ENCODE data around the gene LDB3.

DNA sequence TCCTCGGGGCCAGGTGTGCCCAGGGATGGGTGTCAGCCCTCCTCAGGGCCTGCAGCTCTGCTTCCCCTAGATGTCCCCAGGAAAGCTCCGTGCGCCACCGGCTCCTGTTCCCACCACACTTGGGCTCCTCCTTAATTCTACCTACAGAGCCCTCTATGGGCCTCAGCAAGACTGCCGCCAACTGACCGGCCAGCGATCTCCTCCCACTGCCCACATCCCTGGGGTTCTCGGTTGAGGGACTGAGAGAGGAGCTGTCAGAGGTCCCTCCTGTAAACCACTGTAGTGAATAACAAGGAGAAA lies 5.3 kb upstream of the LDB3 start:
- TF ChIP-seq, protein P1, sequence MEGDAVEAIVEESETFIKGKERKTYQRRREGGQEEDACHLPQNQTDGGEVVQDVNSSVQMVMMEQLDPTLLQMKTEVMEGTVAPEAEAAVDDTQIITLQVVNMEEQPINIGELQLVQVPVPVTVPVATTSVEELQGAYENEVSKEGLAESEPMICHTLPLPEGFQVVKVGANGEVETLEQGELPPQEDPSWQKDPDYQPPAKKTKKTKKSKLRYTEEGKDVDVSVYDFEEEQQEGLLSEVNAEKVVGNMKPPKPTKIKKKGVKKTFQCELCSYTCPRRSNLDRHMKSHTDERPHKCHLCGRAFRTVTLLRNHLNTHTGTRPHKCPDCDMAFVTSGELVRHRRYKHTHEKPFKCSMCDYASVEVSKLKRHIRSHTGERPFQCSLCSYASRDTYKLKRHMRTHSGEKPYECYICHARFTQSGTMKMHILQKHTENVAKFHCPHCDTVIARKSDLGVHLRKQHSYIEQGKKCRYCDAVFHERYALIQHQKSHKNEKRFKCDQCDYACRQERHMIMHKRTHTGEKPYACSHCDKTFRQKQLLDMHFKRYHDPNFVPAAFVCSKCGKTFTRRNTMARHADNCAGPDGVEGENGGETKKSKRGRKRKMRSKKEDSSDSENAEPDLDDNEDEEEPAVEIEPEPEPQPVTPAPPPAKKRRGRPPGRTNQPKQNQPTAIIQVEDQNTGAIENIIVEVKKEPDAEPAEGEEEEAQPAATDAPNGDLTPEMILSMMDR (IDR thresholded peaks at IDR 0.05), result no peak
- no peak for TF ChIP-seq POLR2A (IDR thresholded peaks at IDR 0.05)

Measured in heart left ventricle (tissue), 13 donors.